Effector memory CD4-positive, alpha-beta T cell (primary cell): Measurements from ENCODE around the gene QRFPR.
"Not testable (repeated sequence)": the region's sequence is repeated elsewhere in the genome, so short reads cannot be mapped to it uniquely, and the experiment has no call there.

Experiments
- DNase-seq, 3 donors: peaks; one replicate each; pipeline ENCODE4 v3.0.0-alpha.2; 2020
- H3K27ac ChIP-seq: 2 replicates; pipeline ENCODE4 v1.7.0; 2013; ENCODE audit warnings: mild to moderate bottlenecking, low read length, moderate library complexity; ENCODE audit not compliant: insufficient read depth, poor library complexity, severe bottlenecking
- H3K27me3 ChIP-seq: replicated peaks from 2 replicates; pipeline ENCODE4 v1.7.0; 2013; ENCODE audit warnings: mild to moderate bottlenecking, low read length; ENCODE audit not compliant: insufficient read depth, control insufficient read depth, poor library complexity, severe bottlenecking
- H3K36me3 ChIP-seq: 2 replicates; pipeline ENCODE4 v1.7.0; 2013; ENCODE audit warnings: mild to moderate bottlenecking, low read length, moderate library complexity; ENCODE audit not compliant: control insufficient read depth, insufficient read depth
- H3K4me1 ChIP-seq: 2 replicates; pipeline ENCODE4 v1.7.0; 2013; ENCODE audit warnings: low read length, mild to moderate bottlenecking; ENCODE audit not compliant: control insufficient read depth, insufficient read depth, poor library complexity, severe bottlenecking
- H3K4me3 ChIP-seq: 2 replicates; pipeline ENCODE4 v1.7.0; 2013; ENCODE audit warnings: low read length, low read depth, mild to moderate bottlenecking; ENCODE audit not compliant: insufficient read depth, poor library complexity, severe bottlenecking
- H3K9me3 ChIP-seq: 2 replicates; pipeline ENCODE4 v1.7.0; 2013; ENCODE audit warnings: mild to moderate bottlenecking, low read length, moderate library complexity; ENCODE audit not compliant: control insufficient read depth

QRFPR gene

DNA sequence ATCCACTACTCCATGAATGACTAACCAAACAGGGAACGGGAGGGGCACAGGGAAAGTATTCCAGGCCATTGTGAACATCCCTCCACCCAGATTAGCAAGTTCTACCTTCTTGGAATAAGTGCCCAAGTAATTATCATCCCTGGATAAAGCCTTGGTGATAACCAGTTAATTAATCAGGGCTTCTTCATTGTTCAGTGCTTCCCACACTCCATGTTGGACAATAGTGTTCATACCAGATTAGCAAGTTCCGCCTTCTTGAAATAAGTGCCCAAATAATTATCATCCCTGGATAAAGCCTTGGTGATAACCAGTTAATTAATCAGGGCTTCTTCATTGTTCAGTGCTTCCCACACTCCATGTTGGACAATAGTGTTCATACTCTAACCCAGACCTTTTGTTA, 67.4 kb downstream of the QRFPR start:
- H3K9me3 ChIP-seq, H3K4me1 ChIP-seq, H3K36me3 ChIP-seq, DNase-seq, H3K4me3 ChIP-seq, H3K27ac ChIP-seq, H3K27me3 ChIP-seq: not testable (repeated sequence)

- no peaks in the 10 kb centered on the region for H3K4me1 ChIP-seq
- H3K4me3 ChIP-seq, result no peak overlapping the region
- no peak for DNase-seq
- H3K27ac ChIP-seq, result no peak overlapping the region
- no peaks in the 10 kb centered on the region for H3K27me3 ChIP-seq
- H3K9me3 ChIP-seq, result no peaks in the 10 kb centered on the region
- no peaks in the 10 kb centered on the region for H3K36me3 ChIP-seq
These were observed 72.0 kb downstream of the QRFPR start for GRCh38 chr4:121308828-121309227.

- H3K27me3 ChIP-seq, result no peaks in the 10 kb centered on the region
- no peak for DNase-seq
- H3K4me3 ChIP-seq, result no peak overlapping the region
- no peaks in the 10 kb centered on the region for H3K4me1 ChIP-seq
- H3K27ac ChIP-seq, result no peak overlapping the region
- no peaks in the 10 kb centered on the region for H3K9me3 ChIP-seq
- no peaks in the 10 kb centered on the region for H3K36me3 ChIP-seq
These were observed 72.5 kb downstream of the QRFPR start for GRCh38 chr4:121308328-121308663.

DNA sequence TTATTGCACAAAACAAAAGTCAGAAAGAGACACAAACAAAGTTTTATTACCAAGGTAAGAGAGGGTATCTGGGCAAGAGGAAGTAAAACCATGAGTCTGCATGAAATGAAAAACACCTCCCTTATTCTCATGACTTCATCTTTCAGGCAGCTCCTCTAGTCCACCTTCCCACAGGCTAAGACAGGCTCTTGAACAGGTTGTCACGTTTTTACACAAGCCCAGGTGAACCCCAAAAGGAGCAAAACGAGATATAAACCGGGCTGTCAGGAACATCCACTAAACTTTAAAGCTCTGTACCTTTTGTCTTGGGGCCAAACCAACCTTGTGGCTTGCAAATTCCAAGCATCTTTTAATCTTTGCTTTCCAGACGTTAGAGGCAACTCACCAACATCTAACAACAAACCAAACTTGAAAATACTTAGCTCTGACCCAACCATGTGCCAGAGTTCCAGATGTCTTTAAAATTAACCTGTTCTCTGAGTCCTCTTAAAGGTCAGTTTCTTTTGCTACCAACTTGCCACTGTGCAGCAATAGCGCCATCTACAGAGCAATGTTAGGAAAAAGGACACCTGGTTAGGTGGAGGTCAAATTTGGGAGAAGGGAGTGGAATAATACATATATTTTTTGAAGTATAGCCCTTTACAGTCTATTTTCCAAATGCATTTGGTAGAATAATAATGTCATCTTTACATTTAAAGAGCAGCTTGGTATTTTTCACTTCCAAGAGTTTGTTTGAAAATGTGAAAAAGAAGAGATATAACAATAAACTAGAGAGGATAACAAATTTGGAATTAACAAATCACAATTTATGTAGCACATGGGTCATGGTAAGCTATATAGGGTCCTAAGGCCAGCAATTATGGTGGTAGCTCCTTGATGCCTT, 73.1 kb downstream of the QRFPR start:
- Histone ChIP-seq H3K4me3 (no peak overlapping the region), H3K4me1 (no peaks in the 10 kb centered on the region), H3K9me3 (no peaks in the 10 kb centered on the region), H3K36me3 (no peaks in the 10 kb centered on the region), H3K27ac (no peak overlapping the region), H3K27me3 (no peaks in the 10 kb centered on the region)
- peak in 2 of 3 donors; percentile 8 to 21 for DNase-seq

- Histone ChIP-seq H3K9me3 (no peaks in the 10 kb centered on the region), H3K27ac (no peak overlapping the region), H3K36me3 (no peaks in the 10 kb centered on the region), H3K27me3 (no peaks in the 10 kb centered on the region), H3K4me1 (no peaks in the 10 kb centered on the region), H3K4me3 (no peak overlapping the region)
- DNase-seq, result no peak
These were observed 73.9 kb downstream of the QRFPR start for GRCh38 chr4:121306931-121307330.

GRCh38 chr4:121304893-121305292, 75.9 kb downstream of the QRFPR start:
- no peak for DNase-seq
- H3K36me3 ChIP-seq, result no peaks in the 10 kb centered on the region
- H3K27ac ChIP-seq, result no peak overlapping the region
- no peaks in the 10 kb centered on the region for H3K4me1 ChIP-seq
- no peak overlapping the region for H3K4me3 ChIP-seq
- H3K9me3 ChIP-seq, result no peaks in the 10 kb centered on the region
- H3K27me3 ChIP-seq, result no peaks in the 10 kb centered on the region

GRCh38 chr4:121299367-121299766, 81.5 kb downstream of the QRFPR start:
- no peak for DNase-seq
- H3K27me3 ChIP-seq, result no peaks in the 10 kb centered on the region
- no peak overlapping the region for H3K27ac ChIP-seq
- no peaks in the 10 kb centered on the region for H3K9me3 ChIP-seq
- H3K4me1 ChIP-seq, result no peaks in the 10 kb centered on the region
- H3K36me3 ChIP-seq, result no peaks in the 10 kb centered on the region
- H3K4me3 ChIP-seq, result no peak overlapping the region

GRCh38 chr4:121283319-121283718, 97.5 kb downstream of the QRFPR start:
- H3K9me3 ChIP-seq, result no peaks in the 10 kb centered on the region
- H3K27me3 ChIP-seq, result no peaks in the 10 kb centered on the region
- H3K27ac ChIP-seq, result no peak overlapping the region
- DNase-seq, result no peak
- no peak overlapping the region for H3K4me3 ChIP-seq
- no peaks in the 10 kb centered on the region for H3K36me3 ChIP-seq
- H3K4me1 ChIP-seq, result no peaks in the 10 kb centered on the region

DNA sequence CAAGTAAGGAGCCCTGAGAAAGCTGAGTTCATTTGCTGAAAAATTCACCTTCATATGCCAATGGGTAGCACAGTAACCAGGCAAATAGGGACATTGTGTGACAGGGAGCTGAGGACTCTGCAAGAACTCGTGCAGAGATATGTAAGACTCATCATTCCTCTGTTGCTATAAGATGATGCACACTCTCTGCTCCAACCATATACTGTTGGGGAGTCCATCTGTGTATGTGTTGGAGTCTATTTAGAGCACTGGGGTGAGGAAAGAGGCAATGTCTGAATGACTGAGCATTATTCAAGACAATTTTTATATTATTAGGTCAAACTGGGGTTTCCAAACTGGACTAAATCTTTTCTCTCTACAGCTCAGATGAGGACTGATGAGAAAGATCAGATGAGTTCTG, 100.4 kb downstream of the QRFPR start:
- H3K27me3 ChIP-seq, result no peaks in the 10 kb centered on the region
- no peak for DNase-seq
- H3K4me1 ChIP-seq, result no peaks in the 10 kb centered on the region
- H3K9me3 ChIP-seq, result no peaks in the 10 kb centered on the region
- no peaks in the 10 kb centered on the region for H3K36me3 ChIP-seq
- no peak overlapping the region for H3K27ac ChIP-seq
- no peak overlapping the region for H3K4me3 ChIP-seq

DNA sequence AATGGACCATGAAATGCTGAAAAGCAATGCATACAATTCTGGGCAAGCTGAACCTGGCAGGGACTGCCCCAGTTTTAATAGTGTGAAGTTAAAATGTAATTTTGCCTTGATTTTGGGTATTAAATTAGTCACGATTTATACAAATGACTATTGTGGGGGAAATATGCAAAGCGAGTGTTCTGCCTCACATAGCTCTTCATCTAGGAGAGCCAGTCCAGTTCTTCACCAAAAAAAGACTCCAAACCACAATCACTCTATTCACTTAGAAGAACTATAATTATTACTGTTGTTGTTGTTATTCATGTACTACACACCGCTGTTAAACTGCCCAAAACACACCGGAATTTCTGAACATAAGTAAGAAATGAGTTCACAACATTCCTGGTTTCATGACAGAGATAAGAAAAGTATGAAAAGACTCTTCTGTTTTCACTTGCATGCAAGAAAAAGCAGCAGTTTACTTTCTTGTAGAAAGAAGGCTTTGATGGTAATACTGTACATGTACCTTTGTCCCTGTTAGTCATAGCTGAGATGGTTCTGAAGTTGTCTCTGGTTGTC, 101.9 kb downstream of the QRFPR start:
- no peaks in the 10 kb centered on the region for H3K27me3 ChIP-seq
- H3K36me3 ChIP-seq, result no peaks in the 10 kb centered on the region
- no peak overlapping the region for H3K27ac ChIP-seq
- no peak for DNase-seq
- H3K4me3 ChIP-seq, result no peak overlapping the region
- no peaks in the 10 kb centered on the region for H3K9me3 ChIP-seq
- H3K4me1 ChIP-seq, result no peaks in the 10 kb centered on the region
